Measurements from ENCODE around the gene OPHN1. TPM values are rescaled to one million over a fixed set of nuclear protein-coding genes. Genes with fewer than 3 reads are reported as not detected.

OPHN1 gene
- total RNA-seq, 2 donors from 2014 or later: 5.0 to 5.9 TPM

DNA sequence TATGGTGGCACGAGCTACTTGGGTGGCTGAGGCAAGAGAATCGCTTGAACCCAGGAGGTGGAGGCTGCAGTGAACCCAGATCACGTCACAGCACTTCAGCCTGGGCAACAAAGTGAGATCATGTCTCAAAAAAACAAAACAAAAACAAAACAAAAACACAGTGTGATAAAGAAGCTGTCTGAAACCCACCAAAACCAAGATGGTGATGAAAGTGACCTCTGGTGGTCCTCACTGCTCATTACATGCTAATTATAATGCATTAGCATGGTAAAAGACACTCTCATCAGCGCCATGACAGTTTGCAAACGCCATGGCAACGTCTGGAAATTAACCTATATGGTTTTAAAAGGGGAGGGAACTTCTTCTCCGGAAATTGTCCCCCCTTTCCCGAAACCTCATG lies 29.4 kb upstream of the OPHN1 start:
- no peak for DNase-seq (ENCODE audit: low spot score)

GRCh38 chrX:68462197-68462596 lies 28.9 kb upstream of the OPHN1 start:
- Histone ChIP-seq H3K4me1 (ENCODE audit: control insufficient read depth in 1 of 2, low read depth in 2 of 2) (no peaks in the 10 kb centered on the region), H3K4me3 (no peak overlapping the region), H3K27me3 (replicated peaks; ENCODE audit: insufficient read depth) (no peaks in the 10 kb centered on the region), H3K9me3 (no peaks in the 10 kb centered on the region), H3K36me3 (no peaks in the 10 kb centered on the region), H3K27ac (no peak overlapping the region)
- DNase-seq (ENCODE audit: low spot score): no peak
- ATAC-seq (ENCODE audit: insufficient number of reproducible peaks, low FRiP score, low read depth): no peak
- TF ChIP-seq, protein P1, sequence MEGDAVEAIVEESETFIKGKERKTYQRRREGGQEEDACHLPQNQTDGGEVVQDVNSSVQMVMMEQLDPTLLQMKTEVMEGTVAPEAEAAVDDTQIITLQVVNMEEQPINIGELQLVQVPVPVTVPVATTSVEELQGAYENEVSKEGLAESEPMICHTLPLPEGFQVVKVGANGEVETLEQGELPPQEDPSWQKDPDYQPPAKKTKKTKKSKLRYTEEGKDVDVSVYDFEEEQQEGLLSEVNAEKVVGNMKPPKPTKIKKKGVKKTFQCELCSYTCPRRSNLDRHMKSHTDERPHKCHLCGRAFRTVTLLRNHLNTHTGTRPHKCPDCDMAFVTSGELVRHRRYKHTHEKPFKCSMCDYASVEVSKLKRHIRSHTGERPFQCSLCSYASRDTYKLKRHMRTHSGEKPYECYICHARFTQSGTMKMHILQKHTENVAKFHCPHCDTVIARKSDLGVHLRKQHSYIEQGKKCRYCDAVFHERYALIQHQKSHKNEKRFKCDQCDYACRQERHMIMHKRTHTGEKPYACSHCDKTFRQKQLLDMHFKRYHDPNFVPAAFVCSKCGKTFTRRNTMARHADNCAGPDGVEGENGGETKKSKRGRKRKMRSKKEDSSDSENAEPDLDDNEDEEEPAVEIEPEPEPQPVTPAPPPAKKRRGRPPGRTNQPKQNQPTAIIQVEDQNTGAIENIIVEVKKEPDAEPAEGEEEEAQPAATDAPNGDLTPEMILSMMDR (IDR thresholded peaks at IDR 0.05): no peak

More for the DNA sequence above, 29.4 kb upstream of the OPHN1 start:
- Histone ChIP-seq H3K27ac (no peak overlapping the region), H3K27me3 (replicated peaks; ENCODE audit: insufficient read depth) (no peaks in the 10 kb centered on the region), H3K4me1 (ENCODE audit: control insufficient read depth in 1 of 2, low read depth in 2 of 2) (no peaks in the 10 kb centered on the region), H3K36me3 (no peaks in the 10 kb centered on the region), H3K9me3 (no peaks in the 10 kb centered on the region), H3K4me3 (no peak overlapping the region)
- no peak for ATAC-seq (ENCODE audit: insufficient number of reproducible peaks, low FRiP score, low read depth)
- TF ChIP-seq, protein P1 (IDR thresholded peaks at IDR 0.05): peak; percentile 57

DNA sequence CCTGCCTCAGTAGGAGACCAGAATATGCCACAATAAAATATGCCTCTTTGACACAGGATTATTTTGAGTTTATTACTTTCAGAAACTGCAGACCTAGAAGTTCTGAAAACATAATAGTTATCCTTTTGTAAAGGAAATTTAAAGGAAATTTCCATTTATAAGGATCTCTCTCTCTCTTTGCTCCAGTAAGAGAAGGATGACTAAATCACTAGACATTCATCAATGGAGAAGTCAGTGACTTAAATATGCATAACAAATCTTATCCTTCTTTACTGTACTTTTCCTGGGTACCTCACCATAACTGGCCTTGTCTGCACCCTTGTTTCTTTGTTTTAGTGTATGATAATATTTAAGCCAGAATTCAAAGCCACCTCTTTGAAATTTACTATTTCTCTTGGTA lies 28.3 kb upstream of the OPHN1 start:
- DNase-seq (ENCODE audit: low spot score): no peak
- Histone ChIP-seq H3K4me1 (ENCODE audit: control insufficient read depth in 1 of 2, low read depth in 2 of 2) (no peaks in the 10 kb centered on the region), H3K27ac (no peak overlapping the region), H3K9me3 (no peaks in the 10 kb centered on the region), H3K27me3 (replicated peaks; ENCODE audit: insufficient read depth) (no peaks in the 10 kb centered on the region), H3K36me3 (no peaks in the 10 kb centered on the region), H3K4me3 (no peak overlapping the region)
- no peak for ATAC-seq (ENCODE audit: insufficient number of reproducible peaks, low FRiP score, low read depth)
- TF ChIP-seq, protein P1 (IDR thresholded peaks at IDR 0.05): no peak

GRCh38 chrX:68461093-68461492 lies 27.8 kb upstream of the OPHN1 start:
- Histone ChIP-seq H3K27ac (no peak overlapping the region), H3K36me3 (no peaks in the 10 kb centered on the region), H3K4me1 (ENCODE audit: control insufficient read depth in 1 of 2, low read depth in 2 of 2) (no peaks in the 10 kb centered on the region), H3K9me3 (no peaks in the 10 kb centered on the region), H3K4me3 (no peak overlapping the region), H3K27me3 (replicated peaks; ENCODE audit: insufficient read depth) (no peaks in the 10 kb centered on the region)
- DNase-seq (ENCODE audit: low spot score): no peak
- TF ChIP-seq, protein P1 (IDR thresholded peaks at IDR 0.05): no peak
- ATAC-seq (ENCODE audit: insufficient number of reproducible peaks, low FRiP score, low read depth): no peak

DNA sequence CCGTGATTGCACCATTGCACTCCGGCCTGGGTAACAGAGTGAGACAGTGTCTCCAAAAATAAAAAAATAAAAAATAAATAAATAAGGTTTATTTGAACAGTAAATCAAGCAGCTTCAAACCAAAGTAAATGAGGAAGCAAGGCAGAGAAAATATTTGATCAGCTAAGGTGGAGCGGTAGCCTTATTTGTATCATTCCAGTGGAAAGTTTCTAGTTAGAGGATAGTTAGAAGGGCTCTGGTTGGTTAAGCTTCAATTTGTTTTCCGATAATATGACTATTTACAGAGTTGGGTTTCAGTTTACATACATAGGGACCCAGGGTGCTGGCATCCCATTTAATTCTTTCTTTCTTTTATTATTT lies 21.8 kb upstream of the OPHN1 start:
- no peaks in the 10 kb centered on the region for H3K9me3 ChIP-seq
- no peaks in the 10 kb centered on the region for H3K27me3 ChIP-seq (replicated peaks; ENCODE audit: insufficient read depth)
- no peak overlapping the region for H3K4me3 ChIP-seq
- ATAC-seq (ENCODE audit: insufficient number of reproducible peaks, low FRiP score, low read depth): no peak
- DNase-seq (ENCODE audit: low spot score): no peak
- H3K36me3 ChIP-seq: no peaks in the 10 kb centered on the region
- H3K4me1 ChIP-seq (ENCODE audit: control insufficient read depth in 1 of 2, low read depth in 2 of 2): no peaks in the 10 kb centered on the region
- no peak overlapping the region for H3K27ac ChIP-seq
- TF ChIP-seq, protein P1 (IDR thresholded peaks at IDR 0.05): no peak
